Calu3 (cell line): Measurements from ENCODE around the gene VPS54. TPM values are rescaled to one million over a fixed set of nuclear protein-coding genes. Genes with fewer than 3 reads are reported as not detected.
"Not testable (repeated sequence)": the region's sequence is repeated elsewhere in the genome, so short reads cannot be mapped to it uniquely, and the experiment has no call there.

Source experiments
- BruUV-seq: library from RNA; stranded (reverse); fragments of 400-500 nt; replicated peaks from 2 replicates; lab custom pipeline; 2021; lab: Mats Ljungman, UMichigan
- CTCF ChIA-PET: fragments of 300-600 bp; sonication (Branson Sonifier 250); formaldehyde crosslinking; loops from one replicate; lab custom pipeline; 2022; ENCODE audit warnings: antibody characterized with exemption; lab: Charles Lee
- DNase-seq: peaks from one replicate; pipeline ENCODE4 v3.0.0; 2022
- H3K27ac Mint-ChIP-seq: one replicate; pipeline ENCODE4 v1.8.0; 2022; ENCODE audit warnings: mixed read lengths; ENCODE audit not compliant: unreplicated experiment
- H3K27me3 Mint-ChIP-seq: one replicate; pipeline ENCODE4 v1.8.0; 2022; ENCODE audit warnings: mixed read lengths; ENCODE audit not compliant: unreplicated experiment
- H3K36me3 Mint-ChIP-seq: one replicate; pipeline ENCODE4 v1.8.0; 2022; ENCODE audit warnings: mild to moderate bottlenecking, moderate library complexity, mixed read lengths; ENCODE audit not compliant: insufficient read depth, unreplicated experiment
- H3K4me1 Mint-ChIP-seq: one replicate; pipeline ENCODE4 v1.8.0; 2022; ENCODE audit warnings: mild to moderate bottlenecking, low read depth, mixed read lengths; ENCODE audit not compliant: unreplicated experiment
- H3K4me3 Mint-ChIP-seq: one replicate; pipeline ENCODE4 v1.8.0; 2022; ENCODE audit warnings: mild to moderate bottlenecking, low read depth, moderate library complexity, mixed read lengths; ENCODE audit not compliant: unreplicated experiment
- H3K9me3 Mint-ChIP-seq: one replicate; pipeline ENCODE4 v1.8.0; 2022; ENCODE audit warnings: low read depth, mixed read lengths; ENCODE audit not compliant: unreplicated experiment
- intact Hi-C: fragments of 100-400 bp; cut with micrococcal nuclease; formaldehyde crosslinking; loops from one replicate; pipeline ENCODE4 v1.10.0; 2022; ENCODE audit not compliant: unreplicated experiment
- total RNA-seq: library from RNA; stranded (reverse); gene quantifications from 2 replicates; pipeline ENCODE4 v1.2.3, GENCODE V29; 2022
- TF ChIP-seq, protein P1 (sequence below): fragments of 200-600 bp; IDR thresholded peaks from one replicate; pipeline ENCODE4 v1.8.0; 2022; ENCODE audit warnings: antibody characterized with exemption; ENCODE audit not compliant: unreplicated experiment

The VPS54 gene
- total RNA-seq, 1 experiment from 2014 or later, result 11.7 TPM

DNA sequence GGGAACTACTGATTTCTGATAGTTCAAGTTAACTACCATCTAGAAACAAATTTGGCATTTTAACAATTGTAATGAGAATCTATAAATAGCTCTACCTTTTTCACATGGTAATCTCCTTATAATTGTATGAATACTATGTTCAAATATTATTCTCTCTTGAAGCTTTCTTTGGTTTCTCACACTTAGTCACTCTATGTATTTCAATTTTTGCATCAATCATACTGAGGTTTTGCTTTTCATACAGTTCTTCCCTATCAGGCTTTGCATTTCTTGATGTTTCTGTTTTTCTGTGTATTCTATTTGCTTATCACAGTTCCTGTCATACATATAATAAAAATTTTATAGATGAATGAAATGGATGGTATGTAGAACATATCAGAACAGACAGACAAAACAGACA, 16.0 kb downstream of the VPS54 start:
- Mint-ChIP-seq H3K9me3 (peaks cover 3% of the 10 kb centered on the region), H3K27me3 (no peaks in the 10 kb centered on the region), H3K4me3 (no peak overlapping the region), H3K36me3 (no peaks in the 10 kb centered on the region), H3K4me1 (no peaks in the 10 kb centered on the region), H3K27ac (no peak overlapping the region)
- intact Hi-C loops, result no loop called here
- DNase-seq, result no peak
- BruUV-seq, result no TSS peak
- TF ChIP-seq, protein P1, sequence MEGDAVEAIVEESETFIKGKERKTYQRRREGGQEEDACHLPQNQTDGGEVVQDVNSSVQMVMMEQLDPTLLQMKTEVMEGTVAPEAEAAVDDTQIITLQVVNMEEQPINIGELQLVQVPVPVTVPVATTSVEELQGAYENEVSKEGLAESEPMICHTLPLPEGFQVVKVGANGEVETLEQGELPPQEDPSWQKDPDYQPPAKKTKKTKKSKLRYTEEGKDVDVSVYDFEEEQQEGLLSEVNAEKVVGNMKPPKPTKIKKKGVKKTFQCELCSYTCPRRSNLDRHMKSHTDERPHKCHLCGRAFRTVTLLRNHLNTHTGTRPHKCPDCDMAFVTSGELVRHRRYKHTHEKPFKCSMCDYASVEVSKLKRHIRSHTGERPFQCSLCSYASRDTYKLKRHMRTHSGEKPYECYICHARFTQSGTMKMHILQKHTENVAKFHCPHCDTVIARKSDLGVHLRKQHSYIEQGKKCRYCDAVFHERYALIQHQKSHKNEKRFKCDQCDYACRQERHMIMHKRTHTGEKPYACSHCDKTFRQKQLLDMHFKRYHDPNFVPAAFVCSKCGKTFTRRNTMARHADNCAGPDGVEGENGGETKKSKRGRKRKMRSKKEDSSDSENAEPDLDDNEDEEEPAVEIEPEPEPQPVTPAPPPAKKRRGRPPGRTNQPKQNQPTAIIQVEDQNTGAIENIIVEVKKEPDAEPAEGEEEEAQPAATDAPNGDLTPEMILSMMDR, result no peak
- CTCF ChIA-PET, result no interaction called here

DNA sequence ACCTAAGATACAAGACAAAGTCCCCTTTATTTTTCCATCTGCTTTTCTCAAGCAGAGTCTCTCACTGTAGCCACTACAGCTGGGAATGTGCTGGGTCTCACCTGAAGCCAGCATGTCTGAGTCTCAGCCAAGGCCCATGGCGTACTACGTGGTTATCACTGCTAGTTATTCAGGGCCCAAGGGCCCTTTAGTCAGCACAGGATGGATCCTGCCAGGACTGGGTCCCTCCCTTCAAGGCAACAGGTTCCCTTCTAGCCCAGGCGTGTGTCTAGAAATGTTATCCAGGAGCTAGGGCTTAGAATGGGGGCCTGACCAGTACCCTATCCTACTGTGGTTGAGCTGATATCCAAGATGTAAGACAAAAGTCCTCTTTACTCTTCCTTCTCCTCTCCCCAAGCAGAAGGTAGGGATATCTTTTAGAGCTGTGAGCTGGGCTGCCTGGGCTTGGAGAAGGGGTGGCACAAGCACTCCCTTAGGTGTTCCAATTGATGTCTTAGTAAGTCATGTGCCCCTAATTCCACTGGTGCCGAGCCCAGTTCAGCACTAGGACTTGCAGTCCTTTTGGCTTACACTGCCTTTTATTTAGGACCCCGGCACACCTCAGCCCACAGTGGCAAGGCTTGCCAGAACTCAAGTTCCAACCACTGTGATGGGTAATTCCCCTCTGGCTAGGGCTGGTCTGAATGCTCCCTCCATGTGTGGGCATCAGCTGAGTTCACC, 17.7 kb downstream of the VPS54 start:
- no peaks in the 10 kb centered on the region for H3K4me1 Mint-ChIP-seq

DNA sequence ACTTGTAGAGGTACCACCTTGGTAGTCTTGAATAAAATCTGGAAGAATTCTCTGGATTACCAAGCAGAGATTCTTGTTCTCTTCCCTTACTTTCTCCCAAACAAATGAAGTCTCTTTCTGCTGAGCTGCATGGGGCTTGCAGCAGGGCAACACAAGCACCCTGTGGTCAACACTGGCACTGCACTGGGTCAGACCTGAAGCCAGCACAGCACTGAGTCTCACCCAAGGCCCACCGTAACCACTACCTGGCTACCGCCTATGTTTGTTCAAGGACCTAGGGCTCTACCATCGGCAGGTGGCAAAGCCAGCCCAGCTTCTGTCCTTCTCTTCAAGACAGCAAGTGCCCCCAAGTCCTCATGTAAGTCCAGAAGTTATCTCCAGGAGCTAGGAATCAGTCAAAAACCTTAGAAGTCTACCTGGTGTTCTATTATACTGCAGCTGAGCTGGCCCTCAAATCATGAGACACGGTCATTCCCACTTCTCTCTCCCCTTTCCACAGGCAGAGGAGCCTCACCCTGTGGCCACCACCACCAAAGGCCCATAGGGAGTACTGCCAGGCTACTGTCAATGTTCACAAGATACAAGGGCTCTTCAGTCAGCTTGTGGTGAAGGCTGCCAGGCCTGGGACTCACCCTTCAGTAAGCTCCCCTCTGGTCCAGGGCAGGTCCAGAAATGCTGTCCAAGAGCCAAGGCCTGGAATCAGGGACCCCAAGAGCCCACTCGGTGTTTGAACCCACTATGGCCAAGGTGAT, 18.4 kb downstream of the VPS54 start:
- intact Hi-C loops, result no loop called here
- H3K9me3 Mint-ChIP-seq, result peaks cover 7% of the 10 kb centered on the region
- no peaks in the 10 kb centered on the region for H3K36me3 Mint-ChIP-seq
- no TSS peak for BruUV-seq
- no peaks in the 10 kb centered on the region for H3K27me3 Mint-ChIP-seq
- TF ChIP-seq, protein P1, result no peak
- H3K4me1 Mint-ChIP-seq, result no peaks in the 10 kb centered on the region
- CTCF ChIA-PET, result no interaction called here
- H3K4me3 Mint-ChIP-seq, result no peak overlapping the region
- H3K27ac Mint-ChIP-seq, result no peak overlapping the region
- no peak for DNase-seq

More for the DNA sequence above, 17.7 kb downstream of the VPS54 start:
- no peaks in the 10 kb centered on the region for H3K27me3 Mint-ChIP-seq
- CTCF ChIA-PET, result no interaction called here
- DNase-seq, result no peak
- H3K4me3 Mint-ChIP-seq, result no peak overlapping the region
- intact Hi-C loops, result no loop called here
- H3K27ac Mint-ChIP-seq, result no peak overlapping the region
- no TSS peak for BruUV-seq
- TF ChIP-seq, protein P1, result no peak
- no peaks in the 10 kb centered on the region for H3K36me3 Mint-ChIP-seq
- H3K9me3 Mint-ChIP-seq, result peaks cover 7% of the 10 kb centered on the region

DNA sequence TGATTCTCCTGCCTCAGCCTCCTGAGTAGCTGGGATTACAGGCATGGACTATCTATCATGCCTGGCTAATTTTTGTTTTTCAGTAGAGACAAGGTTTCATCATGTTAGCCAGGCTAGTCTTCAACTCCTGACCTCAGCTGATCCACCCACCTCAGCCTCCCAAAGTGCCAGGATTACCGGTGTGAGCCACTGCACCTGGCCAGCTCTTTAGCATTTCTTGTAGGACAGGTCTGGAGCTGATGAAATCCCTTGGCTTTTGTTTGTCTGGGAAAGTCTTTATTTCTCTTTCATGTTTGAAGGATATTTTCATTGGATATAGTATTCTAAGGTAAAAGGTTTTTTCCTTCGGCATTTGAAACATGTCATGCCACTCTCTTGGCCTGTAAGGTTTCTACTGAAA, 20.2 kb downstream of the VPS54 start:
- TF ChIP-seq, protein P1, result no peak
- intact Hi-C loops, result no loop called here
- CTCF ChIA-PET, result interaction anchor here (0.7 kb wide), 1 partner anchor 516 kb away, joined by 3 read pairs; no protein-coding TSS in a partner anchor
- no peak overlapping the region for H3K4me3 Mint-ChIP-seq
- peaks cover 9% of the 10 kb centered on the region for H3K9me3 Mint-ChIP-seq
- no peaks in the 10 kb centered on the region for H3K4me1 Mint-ChIP-seq
- no peaks in the 10 kb centered on the region for H3K27me3 Mint-ChIP-seq
- H3K27ac Mint-ChIP-seq, result no peak overlapping the region
- BruUV-seq, result no TSS peak
- DNase-seq, result no peak
- no peaks in the 10 kb centered on the region for H3K36me3 Mint-ChIP-seq

DNA sequence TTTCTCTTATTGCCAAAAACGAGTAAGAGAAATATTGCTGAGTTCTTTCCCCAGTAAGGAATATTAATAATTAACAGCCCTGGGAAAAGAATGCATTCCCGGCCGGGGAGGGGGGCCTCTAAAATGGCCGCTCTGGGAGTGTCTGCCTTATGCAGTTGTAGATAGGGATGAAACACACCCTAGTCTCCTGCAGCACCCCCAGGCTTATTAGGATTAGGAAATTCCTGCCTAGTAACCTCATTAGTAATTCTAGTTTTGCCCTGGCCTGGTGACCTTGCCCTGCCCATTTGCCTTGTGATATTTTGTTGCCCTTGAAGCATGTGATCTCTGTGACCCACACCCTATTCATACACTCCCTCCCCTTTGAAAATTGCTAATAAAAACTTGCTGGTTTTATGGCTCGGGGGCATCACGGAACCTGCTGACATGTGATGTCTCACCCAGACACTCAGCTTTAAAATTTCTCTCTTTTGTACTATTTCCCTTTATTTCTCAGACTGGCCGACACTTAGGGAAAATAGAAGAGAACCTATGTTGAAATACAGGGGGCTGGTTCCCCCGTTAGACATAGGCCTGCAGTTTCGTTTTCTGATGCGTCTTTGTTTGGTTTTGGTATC, 22.5 kb downstream of the VPS54 start:
- H3K27me3 Mint-ChIP-seq, H3K4me1 Mint-ChIP-seq, H3K9me3 Mint-ChIP-seq, DNase-seq, H3K27ac Mint-ChIP-seq, H3K36me3 Mint-ChIP-seq, H3K4me3 Mint-ChIP-seq, intact Hi-C loops, CTCF ChIA-PET, BruUV-seq: not testable (repeated sequence)

DNA sequence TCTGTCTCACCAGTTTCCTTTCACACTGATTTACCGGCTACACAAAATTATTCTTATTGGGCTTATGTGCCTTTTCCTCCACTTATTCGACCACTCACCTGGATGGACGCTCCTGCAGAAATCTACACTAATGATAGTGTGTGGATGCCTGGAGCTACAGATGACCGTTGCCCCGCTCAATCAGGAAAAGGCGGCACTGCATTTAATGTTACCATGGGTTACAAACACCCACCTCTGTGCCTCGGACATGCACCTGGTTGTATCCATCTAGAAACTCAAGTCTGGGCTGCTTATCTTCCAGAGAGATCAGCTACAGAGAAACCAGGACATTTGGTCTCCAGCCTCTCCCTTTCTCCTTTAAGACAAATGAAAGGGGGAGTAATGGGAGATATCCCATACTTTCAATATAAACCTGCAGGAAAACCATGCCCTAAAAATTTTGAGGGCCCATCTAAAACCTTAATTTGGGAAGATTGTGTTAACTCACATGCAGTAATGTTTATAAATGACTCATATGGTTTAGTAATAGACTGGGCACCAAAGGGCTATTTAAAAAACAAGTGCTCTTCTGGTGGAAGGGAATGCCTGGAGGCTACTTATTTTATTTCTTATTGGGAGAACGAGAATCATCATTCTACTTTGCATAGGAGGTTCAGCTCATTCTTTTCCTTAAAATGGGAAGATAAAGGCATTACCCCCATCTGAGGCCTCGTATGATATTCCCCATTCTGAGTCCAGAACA, 24.7 kb downstream of the VPS54 start:
- BruUV-seq, CTCF ChIA-PET, intact Hi-C loops, H3K36me3 Mint-ChIP-seq, H3K27ac Mint-ChIP-seq, H3K4me3 Mint-ChIP-seq, DNase-seq, H3K27me3 Mint-ChIP-seq, H3K4me1 Mint-ChIP-seq: not testable (repeated sequence)
- peaks cover 15% of the 10 kb centered on the region for H3K9me3 Mint-ChIP-seq
